Urinary bladder (tissue), 4 donors: ENCODE measurements around the gene NPIPA8. TPM values are rescaled to one million over a fixed set of nuclear protein-coding genes. Genes with fewer than 3 reads are reported as not detected.
"Not testable (repeated sequence)": the region's sequence is repeated elsewhere in the genome, so short reads cannot be mapped to it uniquely, and the experiment has no call there.

Experiments used
- DNase-seq: peaks from one replicate; pipeline ENCODE4 v3.0.0-alpha.2; 2015; ENCODE audit errors: extremely low spot score
- H3K27ac ChIP-seq: one replicate; pipeline ENCODE4 v1.5.1; 2013; ENCODE audit warnings: low read depth, mild to moderate bottlenecking, moderate library complexity
- H3K36me3 ChIP-seq: one replicate; pipeline ENCODE4 v1.6.1; 2013; ENCODE audit warnings: mild to moderate bottlenecking, moderate library complexity; ENCODE audit not compliant: insufficient read depth
- H3K4me1 ChIP-seq: one replicate; pipeline ENCODE4 v1.6.1; 2013; ENCODE audit warnings: mild to moderate bottlenecking, moderate library complexity; ENCODE audit not compliant: insufficient read depth
- H3K4me3 ChIP-seq: one replicate; pipeline ENCODE4 v1.5.1; 2013; ENCODE audit warnings: low read depth, low read length
- WGBS: extraction: QIAGEN DNeasy Blood & Tissue Kit; methylation state at CpG from one replicate; pipeline ENCODE4 v1.1.7; 2013; 5-methylcytosine and 5-hydroxymethylcytosine counted together
- polyA plus RNA-seq: library from polyadenylated mRNA; stranded (reverse); fragments of 200-250 nt; gene quantifications from one replicate; pipeline ENCODE4 v1.2.3, GENCODE V29; 2013
- small RNA-seq: library from RNA; depleted of rRNA; stranded (forward); fragments of <200 nt; gene quantifications from one replicate; pipeline ENCODE3, GENCODE V24; 2014
- total RNA-seq: library from RNA; depleted of rRNA; stranded (reverse); fragments of >200 nt; gene quantifications from one replicate; pipeline ENCODE4 v1.2.3, GENCODE V29; 2014
- donor health status: healthy with polysubstance abuse.
- donor health status: healthy.

Gene NPIPA8
- total and polyA plus RNA-seq, 2 donors = 0.11 to 0.26 TPM

DNA sequence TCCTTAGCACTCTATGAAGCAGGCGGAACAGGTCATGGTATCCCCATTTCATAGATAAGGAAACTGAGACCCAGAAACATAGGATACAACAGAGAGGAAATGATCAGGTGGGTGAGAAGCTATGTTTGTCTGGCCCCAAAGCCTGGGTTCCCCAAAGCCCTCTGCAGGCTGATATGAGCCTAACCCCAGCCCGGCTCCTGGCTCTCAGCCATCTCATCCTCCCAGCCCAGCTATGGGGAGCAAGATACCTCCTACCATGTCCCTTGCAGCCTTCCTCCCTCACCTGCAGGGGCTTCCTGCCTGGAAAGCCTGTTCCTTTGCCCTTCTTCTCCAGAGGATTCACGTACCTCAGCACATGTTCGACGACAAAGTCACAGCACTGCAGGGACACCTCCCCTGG, 30.5 kb downstream of the NPIPA8 start:
- 66% methylated on average over 4 of the region's 5 CpGs for WGBS
- not testable (repeated sequence) for DNase-seq, H3K27ac ChIP-seq, H3K4me1 ChIP-seq, H3K36me3 ChIP-seq, H3K4me3 ChIP-seq

DNA sequence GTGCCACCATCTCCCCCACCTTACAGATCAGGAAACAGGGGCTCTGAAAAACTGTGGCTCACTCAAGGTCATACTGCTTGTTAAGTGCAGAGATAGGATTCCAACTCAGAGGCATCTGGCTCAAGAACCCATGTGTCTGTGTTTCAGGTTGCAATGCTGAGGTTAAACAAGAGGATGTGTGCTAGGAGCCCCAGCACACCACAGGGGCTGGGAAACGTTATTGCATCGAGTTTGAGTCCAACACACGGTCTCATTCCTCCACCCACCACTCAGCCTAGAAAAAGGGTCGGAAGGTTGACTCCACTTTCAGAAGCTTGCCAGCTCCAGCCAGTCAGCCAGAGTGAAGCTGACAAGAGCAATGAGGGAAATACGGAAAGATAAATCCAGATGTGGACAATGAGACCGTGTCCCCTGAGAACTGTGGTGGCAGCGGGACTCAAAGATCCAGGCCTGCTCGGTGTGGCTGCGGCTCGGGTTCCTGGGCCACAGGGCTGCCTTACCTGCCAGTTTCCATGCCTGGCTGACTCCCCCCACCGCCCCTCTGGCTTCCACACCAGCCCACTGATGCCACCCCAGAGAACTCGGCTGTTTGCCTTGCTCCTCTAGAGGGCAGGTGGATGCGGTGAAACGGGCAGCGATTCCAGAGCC, 33.4 kb downstream of the NPIPA8 start:
- not testable (repeated sequence) for H3K4me1 ChIP-seq, H3K4me3 ChIP-seq, H3K27ac ChIP-seq, H3K36me3 ChIP-seq, DNase-seq
- 77% methylated on average over 5 of the region's 15 CpGs for WGBS

DNA sequence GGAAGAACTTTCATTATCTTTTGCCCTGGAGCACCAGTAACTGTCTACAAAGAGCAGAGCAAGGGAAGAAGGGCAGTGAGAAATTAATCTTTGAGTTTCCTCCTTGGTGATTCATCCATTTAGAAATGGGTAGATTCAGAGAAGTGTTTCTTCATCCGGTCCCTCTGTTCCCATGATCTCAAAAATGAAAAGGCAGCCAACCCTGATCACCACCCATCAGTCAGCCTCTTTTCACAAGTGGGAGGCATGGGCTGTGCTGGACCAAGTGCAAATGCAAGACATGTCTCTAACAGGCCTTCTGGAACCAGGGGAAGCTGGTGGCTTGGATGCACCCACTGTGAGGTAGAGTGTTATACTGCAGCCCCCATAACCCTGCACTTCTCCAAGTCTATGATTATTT, 38.8 kb downstream of the NPIPA8 start:
- no CpG with 5 or more reads among the region's 1 CpG for WGBS
- H3K4me3 ChIP-seq, H3K4me1 ChIP-seq, H3K36me3 ChIP-seq, H3K27ac ChIP-seq, DNase-seq: not testable (repeated sequence)

DNA sequence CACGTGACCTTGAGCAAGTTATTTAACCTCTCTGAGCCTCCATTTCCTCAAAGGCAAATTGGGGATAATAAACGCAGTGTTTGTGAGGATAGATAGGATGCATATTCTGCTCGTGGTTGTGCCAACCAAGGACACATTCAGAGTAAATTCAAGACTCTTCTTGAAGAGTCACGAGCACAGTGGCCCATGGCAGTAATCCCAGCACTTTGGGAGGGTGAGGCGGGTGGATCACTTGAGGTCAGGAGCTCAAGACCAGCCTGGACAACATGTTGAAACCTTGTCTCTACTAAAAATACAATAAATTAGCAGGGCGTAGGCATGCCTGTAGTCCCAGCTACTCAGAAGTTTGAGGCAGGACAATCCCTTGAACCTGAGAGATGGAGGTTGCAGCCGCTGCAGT, 39.6 kb downstream of the NPIPA8 start:
- H3K4me1 ChIP-seq, H3K4me3 ChIP-seq, H3K27ac ChIP-seq, H3K36me3 ChIP-seq, DNase-seq: not testable (repeated sequence)
- WGBS = no CpG with 5 or more reads among the region's 7 CpGs

DNA sequence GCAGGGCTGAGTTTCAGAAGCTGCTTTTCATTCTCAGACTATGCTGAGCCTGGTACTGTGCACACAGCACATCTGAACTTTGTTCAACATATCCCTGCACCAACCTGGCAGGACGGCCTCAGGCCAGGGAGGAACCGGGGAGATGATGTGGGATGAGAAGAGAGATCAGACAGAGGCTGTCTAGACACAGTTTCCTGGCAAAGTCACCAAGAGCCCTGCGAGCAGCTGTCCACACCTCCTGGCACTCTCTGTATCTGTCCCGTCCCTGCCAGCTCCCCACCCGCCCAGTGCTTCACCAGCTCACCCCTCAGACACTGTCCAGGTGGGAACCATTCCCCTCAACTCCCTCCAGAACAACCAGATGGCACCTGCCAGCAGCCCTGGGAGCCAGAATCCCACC, 42.2 kb downstream of the NPIPA8 start:
- not testable (repeated sequence) for H3K36me3 ChIP-seq, H3K4me1 ChIP-seq, H3K4me3 ChIP-seq, DNase-seq, H3K27ac ChIP-seq
- no CpG with 5 or more reads among the region's 5 CpGs for WGBS

DNA sequence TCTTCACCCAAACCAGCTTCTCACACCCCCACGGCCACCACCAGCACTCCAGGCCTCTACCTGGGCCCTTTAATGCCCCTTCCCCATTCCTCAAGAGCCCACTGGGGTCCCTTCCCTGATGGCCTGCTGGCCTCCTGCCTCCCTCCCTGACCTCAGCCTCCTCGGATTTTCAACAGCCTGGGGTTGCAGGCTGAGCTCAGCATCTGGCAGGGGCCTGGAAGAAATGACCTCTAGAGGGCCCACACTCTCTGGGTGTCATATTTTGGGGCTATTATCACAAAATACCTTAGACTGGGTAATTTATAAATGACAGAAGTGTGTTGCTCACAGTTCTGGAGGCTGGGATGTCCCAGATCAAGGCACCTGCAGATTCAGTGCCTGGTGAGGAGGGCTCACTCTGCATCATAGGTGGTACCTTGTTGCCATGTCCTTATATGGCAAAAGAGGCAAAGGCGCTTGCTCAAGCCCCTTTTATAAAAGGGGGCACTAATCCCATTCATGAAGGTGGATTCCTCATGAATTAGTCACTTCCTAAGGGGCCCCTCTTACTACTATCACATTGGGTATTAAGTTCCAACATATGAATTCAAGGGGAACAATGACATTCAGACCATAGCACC, 43.1 kb downstream of the NPIPA8 start:
- not testable (repeated sequence) for H3K4me3 ChIP-seq, DNase-seq, H3K36me3 ChIP-seq, H3K4me1 ChIP-seq, H3K27ac ChIP-seq
- 61% methylated on average over 2 of the region's 3 CpGs for WGBS

DNA sequence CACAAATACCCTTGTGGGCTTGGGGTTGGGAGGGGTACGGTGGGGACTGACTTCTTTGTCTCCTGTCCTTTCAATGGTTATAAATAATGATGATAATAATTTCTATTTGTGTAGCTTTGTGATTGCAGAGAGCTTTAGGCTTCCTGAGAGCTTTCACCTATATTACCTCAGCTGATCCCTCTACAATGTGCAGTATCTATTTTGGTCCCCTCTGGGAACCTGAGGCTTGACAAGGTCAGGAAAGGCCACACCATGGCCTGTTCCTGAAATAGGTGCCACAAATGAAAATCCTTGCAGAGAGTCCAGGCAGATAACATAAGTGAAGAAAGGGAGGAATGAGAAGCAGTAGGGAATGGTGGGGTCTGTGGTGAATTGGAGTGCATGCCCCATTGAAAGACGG, 45.6 kb downstream of the NPIPA8 start:
- not testable (repeated sequence) for H3K4me1 ChIP-seq, H3K36me3 ChIP-seq, DNase-seq, H3K4me3 ChIP-seq, H3K27ac ChIP-seq
- no CpG with 5 or more reads among the region's 2 CpGs for WGBS

DNA sequence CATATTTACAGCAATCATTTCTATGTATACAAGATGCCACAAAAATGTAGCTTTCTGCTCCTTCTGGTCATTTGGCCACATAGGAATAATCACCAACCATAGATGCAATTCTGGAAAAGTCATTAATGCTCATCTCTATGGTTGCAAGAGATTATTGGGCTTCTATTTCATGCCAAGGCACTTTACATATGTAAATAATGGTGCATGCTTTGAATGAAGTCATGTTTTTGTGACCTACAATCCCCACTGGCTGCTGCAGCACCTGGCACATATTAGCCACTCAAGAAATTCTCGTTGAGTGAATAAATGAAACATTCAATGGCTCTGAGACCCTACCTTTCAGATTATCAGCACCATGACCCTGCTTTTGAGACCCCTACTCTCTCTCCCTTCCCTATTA, 50.2 kb downstream of the NPIPA8 start:
- H3K36me3 ChIP-seq, H3K4me1 ChIP-seq, H3K4me3 ChIP-seq, DNase-seq, H3K27ac ChIP-seq: not testable (repeated sequence)
- 90% methylated on average over 1 of the region's 1 CpG for WGBS

DNA sequence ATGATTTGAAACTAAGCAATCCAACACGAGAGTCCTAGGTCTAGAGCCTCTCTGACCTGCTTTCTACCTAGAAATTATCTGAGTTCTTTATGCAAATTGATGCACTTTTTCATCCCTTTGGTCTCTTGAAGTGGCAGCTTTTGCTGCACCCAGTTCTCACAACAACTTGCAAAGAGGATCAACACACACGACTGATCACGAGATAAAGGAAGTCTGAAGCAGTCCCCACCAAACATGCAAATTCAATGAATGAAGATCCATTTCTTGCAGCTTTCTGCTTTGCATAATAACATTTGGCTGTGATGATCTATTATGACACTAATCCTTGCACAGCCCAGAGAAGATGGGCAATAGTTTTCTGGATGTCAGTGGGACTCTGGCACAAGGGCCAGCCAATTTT, 56.2 kb downstream of the NPIPA8 start:
- WGBS = no CpG with 5 or more reads among the region's 3 CpGs
- not testable (repeated sequence) for H3K4me1 ChIP-seq, H3K27ac ChIP-seq, DNase-seq, H3K36me3 ChIP-seq, H3K4me3 ChIP-seq

DNA sequence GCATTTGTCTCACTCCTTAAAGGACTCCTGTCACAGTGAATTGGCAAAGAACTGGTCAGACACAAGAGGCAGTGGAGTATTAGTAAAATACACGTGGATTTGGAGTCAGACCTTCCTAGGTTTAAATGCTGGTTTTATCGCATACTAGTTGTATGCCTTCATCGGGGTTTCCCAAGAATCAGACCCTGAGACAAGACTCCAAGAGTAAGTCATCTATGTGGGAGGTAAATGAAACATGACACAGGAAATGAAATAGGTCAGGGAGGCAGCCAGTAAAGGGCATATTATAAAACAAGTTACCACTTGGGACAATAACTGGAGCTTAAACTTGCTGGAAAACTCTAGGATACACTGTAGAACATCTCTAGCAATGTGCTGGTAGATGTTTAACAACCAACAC, 59.8 kb downstream of the NPIPA8 start:
- not testable (repeated sequence) for H3K27ac ChIP-seq, H3K4me1 ChIP-seq, DNase-seq, H3K36me3 ChIP-seq, H3K4me3 ChIP-seq
- WGBS = 58% methylated on average over 1 of the region's 3 CpGs

DNA sequence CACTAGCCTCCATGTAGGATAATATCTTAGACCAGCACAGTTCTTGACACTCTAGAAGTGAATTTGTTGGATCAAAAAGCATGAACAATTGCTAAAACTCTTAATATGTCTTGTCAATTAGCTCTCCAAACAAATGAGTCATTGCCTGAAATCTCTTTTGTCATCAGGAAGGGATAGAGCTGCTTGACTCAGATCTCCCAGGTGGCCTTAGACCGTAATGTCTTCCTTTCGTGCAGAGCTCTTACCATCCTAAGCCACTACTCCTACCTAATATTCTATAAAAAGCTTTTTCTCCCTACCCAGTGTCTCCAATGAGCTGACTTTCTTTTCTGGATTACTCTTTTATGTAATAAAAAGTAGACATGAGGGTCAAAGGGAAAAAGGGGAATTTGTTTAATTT, 66.4 kb downstream of the NPIPA8 start:
- not testable (repeated sequence) for H3K4me3 ChIP-seq, H3K27ac ChIP-seq, H3K4me1 ChIP-seq, DNase-seq, H3K36me3 ChIP-seq
- 66% methylated on average over 2 of the region's 2 CpGs for WGBS

Small RNAs within 50 kb of the gene (small RNA-seq; reads per million reads assigned to genes)
- gene AC126755.6 (not detected), gene MIR6511A4 (not detected), gene MIR6770-3 (not detected)

Other genes with a start within 250 kb of the NPIPA8 start
- gene NOMO2, start 225.4 kb upstream of the NPIPA8 start, total RNA-seq = 60.3 TPM
- 64.2 TPM for gene NOMO2, start 225.4 kb upstream of the NPIPA8 start, polyA plus RNA-seq